MM.1S (cell line): ENCODE data around the gene TMEM109.

Experiments used
- DNase-seq: peaks from one replicate; pipeline ENCODE4 v3.0.0-alpha.2; 2015
- H2AFZ ChIP-seq: fragments of 300-600 bp; sonication (generic); 2 replicates; pipeline ENCODE4 v1.6.0; 2016; ENCODE audit warnings: antibody characterized with exemption, low read length
- H3F3A ChIP-seq: fragments of 300-600 bp; sonication (generic); 2 replicates; pipeline ENCODE4 v1.6.1; 2016; ENCODE audit warnings: mild to moderate bottlenecking, antibody characterized with exemption, low read length, moderate library complexity, mixed read lengths; ENCODE audit not compliant: insufficient read depth
- H3K27ac ChIP-seq: fragments of 300-600 bp; sonication (generic); 2 replicates; pipeline ENCODE4 v1.5.1; 2016; ENCODE audit warnings: mild to moderate bottlenecking, low read length
- H3K27me3 ChIP-seq: fragments of 300-600 bp; sonication (generic); replicated peaks from 2 replicates; pipeline ENCODE4 v1.6.0; 2016; ENCODE audit warnings: low read length; ENCODE audit not compliant: insufficient read depth
- H3K36me3 ChIP-seq: fragments of 300-600 bp; sonication (generic); replicated peaks from 2 replicates; pipeline ENCODE4 v1.6.1; 2016; ENCODE audit warnings: mild to moderate bottlenecking, low read length, mixed read lengths; ENCODE audit not compliant: insufficient read depth
- H3K4me1 ChIP-seq: fragments of 300-600 bp; sonication (generic); 2 replicates; pipeline ENCODE4 v1.6.1; 2016; ENCODE audit warnings: low read length, mixed read lengths
- H3K4me2 ChIP-seq: fragments of 300-600 bp; sonication (generic); 2 replicates; pipeline ENCODE4 v1.6.0; 2016; ENCODE audit warnings: low read depth, low read length
- H3K4me3 ChIP-seq: fragments of 300-600 bp; sonication (generic); 2 replicates; pipeline ENCODE4 v1.5.1; 2016; ENCODE audit warnings: low read length, mixed read lengths
- H3K79me2 ChIP-seq: fragments of 300-600 bp; sonication (generic); 2 replicates; pipeline ENCODE4 v1.6.1; 2016; ENCODE audit warnings: mixed run types, low read length, mixed read lengths
- H3K9ac ChIP-seq: fragments of 300-600 bp; sonication (generic); 2 replicates; pipeline ENCODE4 v1.6.1; 2016; ENCODE audit warnings: low read length, mixed read lengths
- H3K9me2 ChIP-seq: fragments of 300-600 bp; sonication (generic); replicated peaks from 2 replicates; pipeline ENCODE4 v1.6.1; 2016; ENCODE audit warnings: mild to moderate bottlenecking, low read length, mixed read lengths; ENCODE audit not compliant: insufficient read depth
- H3K9me3 ChIP-seq: fragments of 300-600 bp; sonication (generic); replicated peaks from 2 replicates; pipeline ENCODE4 v1.6.1; 2016; ENCODE audit warnings: mild to moderate bottlenecking, low read length, mixed read lengths; ENCODE audit not compliant: insufficient read depth
- H4K20me1 ChIP-seq: fragments of 300-600 bp; sonication (generic); 2 replicates; pipeline ENCODE4 v1.6.1; 2016; ENCODE audit warnings: mild to moderate bottlenecking, low read length, moderate library complexity, mixed read lengths; ENCODE audit not compliant: insufficient read depth
- CTCF ChIP-seq: fragments of 300-600 bp; sonication (generic); IDR thresholded peaks from 2 replicates; pipeline ENCODE4 v1.5.1; 2016; ENCODE audit warnings: antibody characterized with exemption, low read length, mixed read lengths
- EZH2 ChIP-seq: fragments of 300-600 bp; sonication (generic); optimal IDR thresholded peaks from 2 replicates; pipeline ENCODE3; 2017; ENCODE audit warnings: low read depth, mild to moderate bottlenecking, antibody characterized with exemption, low read length, mixed read lengths
- EZH2phosphoT487 ChIP-seq: fragments of 300-600 bp; sonication (generic); IDR thresholded peaks from 2 replicates; pipeline ENCODE4 v1.6.1; 2018; ENCODE audit warnings: antibody characterized with exemption, low read length

The TMEM109 gene

GRCh38 chr11:60955571-60955970 lies 41.6 kb downstream of the TMEM109 start:
- no peak overlapping the region for H3K4me3 ChIP-seq
- no peaks in the 10 kb centered on the region for H3K9me2 ChIP-seq
- DNase-seq = no peak
- H2AFZ ChIP-seq = no peak overlapping the region
- H3K36me3 ChIP-seq = no peaks in the 10 kb centered on the region
- no peaks in the 10 kb centered on the region for H3K9me3 ChIP-seq
- no peak overlapping the region for H3K9ac ChIP-seq
- no peak overlapping the region for H3K27ac ChIP-seq
- no peaks in the 10 kb centered on the region for H4K20me1 ChIP-seq
- TF ChIP-seq EZH2 (no peak), EZH2phosphoT487 (no peak), CTCF (no peak)
- H3K79me2 ChIP-seq = no peaks in the 10 kb centered on the region
- no peak overlapping the region for H3K4me2 ChIP-seq
- no peaks in the 10 kb centered on the region for H3F3A ChIP-seq
- H3K27me3 ChIP-seq = no peaks in the 10 kb centered on the region
- H3K4me1 ChIP-seq = peaks cover 8% of the 10 kb centered on the region; the same call in 1 of the 2 replicates

DNA sequence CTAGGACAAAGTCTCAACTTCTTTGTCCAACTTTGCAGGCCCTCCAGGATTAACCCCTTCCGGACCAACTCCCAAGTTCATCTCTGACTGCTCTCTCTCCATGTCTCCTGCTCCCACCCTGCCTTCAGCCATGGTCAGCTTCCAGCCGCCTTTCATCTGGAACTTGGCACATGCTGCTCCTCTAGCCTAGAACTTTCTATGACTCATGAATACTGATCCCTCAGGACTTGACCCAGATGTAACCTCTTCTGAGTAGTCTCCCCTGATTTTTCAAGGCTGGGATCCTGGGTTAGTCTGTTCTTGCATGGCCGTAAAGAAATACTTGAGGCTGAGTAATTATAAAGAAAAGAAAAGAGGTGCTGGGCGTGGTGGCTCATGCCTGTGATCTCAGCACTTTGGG lies 43.2 kb downstream of the TMEM109 start:
- Histone ChIP-seq H3K27me3 (no peaks in the 10 kb centered on the region), H2AFZ (no peak overlapping the region), H3K79me2 (no peaks in the 10 kb centered on the region), H3K9ac (no peak overlapping the region), H3K4me2 (no peak overlapping the region), H3K4me1 (0 out of 2 replicates have a peak, but pooled peaks cover 8% of the 10 kb centered on the region), H3F3A (no peaks in the 10 kb centered on the region), H3K36me3 (no peaks in the 10 kb centered on the region), H3K4me3 (no peak overlapping the region), H3K9me2 (no peaks in the 10 kb centered on the region), H4K20me1 (no peaks in the 10 kb centered on the region), H3K9me3 (no peaks in the 10 kb centered on the region), H3K27ac (no peak overlapping the region)
- no peak for DNase-seq
- no peak for TF ChIP-seq EZH2phosphoT487
- no peak for TF ChIP-seq EZH2
- TF ChIP-seq CTCF = no peak

DNA sequence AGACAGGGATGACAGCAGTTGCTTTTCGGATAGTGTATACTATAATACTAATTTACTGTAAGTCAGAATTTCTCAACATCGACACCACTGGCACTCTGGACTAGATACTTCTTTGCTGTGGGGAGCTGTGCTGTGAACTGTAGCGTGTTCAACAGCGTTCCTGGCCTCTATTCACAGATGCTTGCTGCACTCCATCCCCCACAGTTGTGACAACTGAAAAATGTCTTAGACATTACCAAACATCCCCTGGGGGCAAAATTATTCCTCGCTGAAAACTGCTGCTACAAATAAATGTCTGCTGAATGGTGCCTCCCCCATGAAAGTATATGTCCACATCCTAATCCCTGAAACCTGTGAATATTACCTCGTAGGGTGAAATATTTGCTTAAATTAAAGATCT lies 45.5 kb downstream of the TMEM109 start:
- no peak for TF ChIP-seq CTCF
- no peak for TF ChIP-seq EZH2
- no peak for TF ChIP-seq EZH2phosphoT487
- Histone ChIP-seq H3F3A (no peaks in the 10 kb centered on the region), H3K9ac (no peak overlapping the region), H2AFZ (no peak overlapping the region), H4K20me1 (no peaks in the 10 kb centered on the region), H3K4me3 (no peak overlapping the region), H3K27ac (no peak overlapping the region), H3K4me2 (no peak overlapping the region), H3K36me3 (no peaks in the 10 kb centered on the region), H3K9me2 (no peaks in the 10 kb centered on the region), H3K4me1 (no peaks in the 10 kb centered on the region), H3K9me3 (no peaks in the 10 kb centered on the region), H3K27me3 (no peaks in the 10 kb centered on the region), H3K79me2 (no peaks in the 10 kb centered on the region)
- DNase-seq = no peak

DNA sequence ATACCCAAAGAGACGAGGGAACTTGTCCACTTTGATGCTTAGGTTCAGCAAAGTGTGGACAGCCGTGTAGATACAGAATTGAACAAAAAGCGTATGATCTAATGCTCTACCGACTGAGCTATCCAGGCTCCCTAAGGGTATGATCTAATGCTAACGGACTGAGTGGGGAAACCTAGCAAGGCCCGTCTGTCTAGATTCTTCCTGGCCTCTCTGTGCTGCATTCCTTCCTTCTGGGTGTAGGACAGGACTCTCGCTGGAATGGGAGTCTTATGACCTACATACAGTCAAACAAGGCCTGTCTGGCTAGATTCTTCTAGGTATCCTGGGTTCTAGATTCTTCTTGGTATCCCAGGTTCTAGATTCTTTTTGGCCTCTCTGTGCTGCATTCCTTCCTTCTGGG lies 46.4 kb downstream of the TMEM109 start:
- Histone ChIP-seq H2AFZ (no peak overlapping the region), H3K9ac (no peak overlapping the region), H3K36me3 (no peaks in the 10 kb centered on the region), H3K9me3 (no peaks in the 10 kb centered on the region), H3K79me2 (no peaks in the 10 kb centered on the region), H3K27me3 (no peaks in the 10 kb centered on the region), H3K4me3 (no peak overlapping the region), H3K4me2 (no peak overlapping the region), H3F3A (no peaks in the 10 kb centered on the region), H3K27ac (no peak overlapping the region), H4K20me1 (no peaks in the 10 kb centered on the region), H3K9me2 (no peaks in the 10 kb centered on the region), H3K4me1 (no peaks in the 10 kb centered on the region)
- DNase-seq = no peak
- no peak for TF ChIP-seq CTCF
- no peak for TF ChIP-seq EZH2phosphoT487
- no peak for TF ChIP-seq EZH2
